GM13976 (cell line): Measurements from ENCODE around the gene ZNF766.
"Not testable (repeated sequence)": the region's sequence is repeated elsewhere in the genome, so short reads cannot be mapped to it uniquely, and the experiment has no call there.

ENCODE experiments used
- DNase-seq: peaks from one replicate; pipeline ENCODE4 v3.0.0; 2012; ENCODE audit warnings: low spot score
- CTCF ChIP-seq: IDR thresholded peaks from 2 replicates; pipeline ENCODE4 v1.5.1; 2012; ENCODE audit warnings: borderline replicate concordance, mild to moderate bottlenecking; ENCODE audit not compliant: insufficient read depth; ENCODE audit errors: extremely low read depth, missing control alignments, control extremely low read depth
- in situ Hi-C: fragments of 300-500 bp; cut with MboI; formaldehyde crosslinking; loops from one replicate; pipeline ENCODE4 v1.12.0; 2022; ENCODE audit warnings: low sequenced_read_pairs, mixed read lengths, inconsistent platforms; ENCODE audit not compliant: unreplicated experiment

Gene ZNF766

DNA sequence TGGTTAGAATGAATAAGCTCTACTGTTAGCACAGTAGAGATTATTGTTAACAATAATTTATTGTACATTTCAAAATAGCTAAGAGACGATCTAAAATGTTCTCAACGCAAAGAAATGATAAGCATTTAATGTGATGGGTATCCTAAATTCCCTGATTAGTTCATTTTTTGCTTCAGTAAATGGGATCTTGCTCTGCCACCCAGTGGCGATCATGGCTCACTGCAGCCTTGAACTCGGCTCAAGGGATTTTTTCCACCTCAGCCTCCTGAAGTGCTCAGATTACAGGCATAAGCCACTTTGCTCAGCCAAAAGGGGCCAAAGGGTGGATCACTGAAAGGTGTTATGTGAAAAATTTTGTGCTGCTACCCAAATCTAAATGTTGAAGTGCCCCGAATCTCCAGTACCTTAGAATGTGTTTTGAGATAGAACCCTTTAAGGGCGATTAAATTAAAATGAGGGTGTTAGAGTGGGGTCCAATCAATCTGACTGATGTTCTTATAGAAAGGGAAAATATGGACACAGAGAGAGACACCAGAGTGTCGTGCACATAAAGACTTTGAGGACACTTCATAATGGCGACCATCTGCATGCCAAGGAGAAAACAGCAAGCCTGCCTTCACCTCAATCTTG, 31.5 kb upstream of the ZNF766 start:
- peak; percentile 94 for TF ChIP-seq CTCF
- in situ Hi-C loops: no loop called here
- DNase-seq: no peak

- DNase-seq: no peak
- in situ Hi-C loops: no loop called here
- TF ChIP-seq CTCF: no peak
Measured at GRCh38 chr19:52244021-52244420, 25.4 kb upstream of the ZNF766 start.

DNA sequence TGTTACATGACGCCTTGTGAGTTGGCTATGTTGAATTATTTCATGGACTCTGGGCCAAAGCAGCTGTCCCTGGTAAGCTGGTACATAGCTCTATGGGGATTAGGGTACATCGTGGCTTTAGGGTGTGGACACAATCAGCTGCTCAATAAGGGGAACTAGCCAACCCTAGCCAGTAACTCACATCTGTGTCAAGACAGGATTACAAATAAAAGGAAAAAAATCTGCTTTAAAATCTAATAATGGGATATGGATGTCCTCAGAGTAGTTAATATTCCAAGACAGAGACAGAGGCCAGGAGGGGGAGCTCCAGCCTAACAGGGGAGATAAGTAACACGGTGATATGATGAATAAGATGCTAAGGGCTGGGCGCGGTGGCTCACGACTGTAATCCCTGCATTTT, 21.1 kb upstream of the ZNF766 start:
- no peak for DNase-seq
- TF ChIP-seq CTCF: peak; percentile 30
- in situ Hi-C loops: no loop called here

- in situ Hi-C loops: no loop called here
Measured at GRCh38 chr19:52258426-52258825, 11.0 kb upstream of the ZNF766 start.

GRCh38 chr19:52265556-52265955, 3.8 kb upstream of the ZNF766 start:
- DNase-seq, in situ Hi-C loops: not testable (repeated sequence)

More at GRCh38 chr19:52258426-52258825, 11.0 kb upstream of the ZNF766 start:
- DNase-seq: no peak
- no peak for TF ChIP-seq CTCF

- no peak for TF ChIP-seq CTCF
- peak; percentile 39 for DNase-seq
- in situ Hi-C loops: no loop called here
Measured at GRCh38 chr19:52270266-52270885, 989 bp downstream of the ZNF766 start.

GRCh38 chr19:52273301-52273700, 3.9 kb downstream of the ZNF766 start:
- TF ChIP-seq CTCF: no peak
- in situ Hi-C loops: no loop called here
- DNase-seq: no peak
